Ovary (tissue), 9 donors: ENCODE measurements around the gene PGAP6. TPM values are rescaled to one million over a fixed set of nuclear protein-coding genes. Genes with fewer than 3 reads are reported as not detected.
A peak's percentile ranks its signal among the peaks of the same experiment; 100 is the strongest.

Source experiments
- DNase-seq, 5 donors: peaks; one replicate each; pipeline ENCODE4 v3.0.0-alpha.2; 2019 to 2020
- H3K27ac ChIP-seq, 2 donors: fragments of 200-600 bp; one replicate each; pipeline versions ENCODE4 v1.5.1 to v1.8.0; 2019 to 2022
- H3K27me3 ChIP-seq: fragments of 200-600 bp; one replicate; pipeline ENCODE4 v1.8.0; 2022
- H3K36me3 ChIP-seq: fragments of 200-600 bp; sonication (generic); one replicate; pipeline ENCODE4 v1.5.1; 2019
- H3K4me1 ChIP-seq: one replicate; pipeline ENCODE4 v1.8.1; 2013; ENCODE audit warnings: mild to moderate bottlenecking, moderate library complexity; ENCODE audit not compliant: insufficient read depth
- H3K4me3 ChIP-seq: fragments of 200-600 bp; sonication (generic); one replicate; pipeline ENCODE4 v1.5.1; 2017
- H3K9me3 ChIP-seq, 2 donors: fragments of 200-600 bp in 1 of 2; sonication (generic) in 1 of 2; one replicate each; pipeline versions ENCODE4 v1.5.1 to v1.8.1; 2013 to 2019; ENCODE audit warnings: mild to moderate bottlenecking in 1 of 2, moderate library complexity in 1 of 2
- CTCF ChIP-seq, 3 donors: fragments of 450-650 bp in 2 of 3; fragments of 200-600 bp in 1 of 3; IDR thresholded peaks; one replicate each; pipeline versions ENCODE4 v1.5.1 to v1.8.0; 2016 to 2022; ENCODE audit warnings: antibody characterized with exemption in 3 of 3, mild to moderate bottlenecking in 1 of 3
- EP300 ChIP-seq: sonication (generic); formaldehyde crosslinking; IDR thresholded peaks from one replicate; pipeline ENCODE4 v1.6.1; 2017; ENCODE audit warnings: antibody characterized with exemption
- POLR2A ChIP-seq: fragments of 450-650 bp; IDR thresholded peaks from one replicate; pipeline ENCODE4 v1.6.1; 2017; ENCODE audit warnings: antibody characterized with exemption, mild to moderate bottlenecking, moderate library complexity
- WGBS, 3 donors: extraction: QIAGEN DNeasy Blood & Tissue Kit in 1 of 3; methylation state at CpG; one replicate each; pipeline versions ENCODE4 v1.1.5 to v1.1.7; 2013 to 2017; 5-methylcytosine and 5-hydroxymethylcytosine counted together
- intact Hi-C, 4 donors: fragments of 100-400 bp; cut with DNase I; formaldehyde crosslinking; loops; one replicate each; pipeline versions ENCODE4 v1.11.0 to v1.15.1; 2022 to 2023
- polyA plus RNA-seq, 2 donors: library from polyadenylated mRNA; stranded (reverse); fragments of 200-250 nt in 1 of 2; fragments of 350-450 nt in 1 of 2; fragmentation: Illumina TruSeq in 1 of 2; extraction: RNeasy Lipid Tissue Mini Kit (QIAGEN cat#74804) in 1 of 2; gene quantifications; one replicate each; pipeline ENCODE4 v1.2.3, GENCODE V29; 2013 to 2014
- total RNA-seq, 7 donors: library from RNA; depleted of rRNA in 2 of 7; stranded (reverse); fragments of >200 nt in 2 of 7; fragmentation: NEBNext Ultra II Directional in 3 of 7; extraction: Animal tissue kit (Norgen Biotek cat#: 25700) in 3 of 7; gene quantifications; one replicate each; pipeline versions ENCODE4 v1.1.0 to v1.2.4, GENCODE V29; 2016 to 2023
- donor health status: DM: no; HTN: no; CAD: no; lungs with moderate emphysema.
- donor health status: DM: no; HTN: no; CAD: no.
- donor health status: Bipolar disorder and iron deficiency.
- donor health status: DM: yes; HTN: yes; CAD: no.
- donor health status: DM: no; HTN: no; CAD: no.
- donor health status: DM: yes; HTN: yes; CAD: no.

PGAP6 gene
- total and polyA plus RNA-seq, 9 donors, result 13.0 to 39.8 (median 19.4) TPM

- H3K9me3 ChIP-seq, result no peaks in the 10 kb centered on the region
- peak in 1 of 5 donors; percentile 39 for DNase-seq
- H3K27ac ChIP-seq, result no peak overlapping the region
- no peaks in the 10 kb centered on the region for H3K36me3 ChIP-seq
- peaks cover 3% of the 10 kb centered on the region for H3K4me1 ChIP-seq
- H3K27me3 ChIP-seq, result no peaks in the 10 kb centered on the region
- intact Hi-C loops, result no loop called here
- TF ChIP-seq CTCF (IDR thresholded peaks at IDR 0.05) (no peak), POLR2A (no peak), EP300 (no peak)
- peak overlapping the region; percentile 49 for H3K4me3 ChIP-seq
- 59 to 71% (median 64%) methylated on average over 10 of the region's 10 CpGs for WGBS, 3 donors
These were observed 10.7 kb downstream of the PGAP6 start for GRCh38 chr16:370979-371514.

- Histone ChIP-seq H3K27ac (no peak within 1 kb of the TSS), H3K36me3 (no peaks in the 10 kb centered on the region), H3K27me3 (no peaks in the 10 kb centered on the region), H3K4me3 (peak within 1 kb of the TSS; percentile 49), H3K4me1 (peaks cover 3% of the 10 kb centered on the region), H3K9me3 (no peaks in the 10 kb centered on the region)
- intact Hi-C loops, result no loop called here
- no peak for TF ChIP-seq POLR2A
- no peak for TF ChIP-seq EP300
- TF ChIP-seq CTCF (IDR thresholded peaks at IDR 0.05), result no peak
- peak; percentile 91 to 97 (median 96) for DNase-seq
- 1 to 2% (median 1%) methylated on average over 24 to 30 of the region's 30 CpGs for WGBS, 3 donors
These were observed 11.3 kb downstream of the PGAP6 start, which contains the start of gene MRPL28 for GRCh38 chr16:370443-370842. Gene MRPL28, minus strand, starts transcription at chr16:370538. Its CDS starts 320 bp downstream, at chr16:370218.

- no peak for TF ChIP-seq CTCF (IDR thresholded peaks at IDR 0.05)
- no peak for TF ChIP-seq EP300
- no peak for TF ChIP-seq POLR2A
- no peaks in the 10 kb centered on the region for H3K27me3 ChIP-seq
- H3K4me3 ChIP-seq, result peak overlapping the region; percentile 49
- no peaks in the 10 kb centered on the region for H3K36me3 ChIP-seq
- DNase-seq, result peak in 1 of 5 donors; percentile 36
- H3K9me3 ChIP-seq, result no peaks in the 10 kb centered on the region
- 7 to 52% (median 13%) methylated on average over 35 to 44 of the region's 44 CpGs for WGBS, 3 donors
- intact Hi-C loops, result no loop called here
- peaks cover 3% of the 10 kb centered on the region for H3K4me1 ChIP-seq
- no peak overlapping the region for H3K27ac ChIP-seq
These were observed 11.8 kb downstream of the PGAP6 start for GRCh38 chr16:369866-370436.

- intact Hi-C loops, result no loop called here
- TF ChIP-seq CTCF (IDR thresholded peaks at IDR 0.05) (no peak), EP300 (no peak), POLR2A (no peak)
- Histone ChIP-seq H3K27me3 (no peaks in the 10 kb centered on the region), H3K4me1 (peaks cover 3% of the 10 kb centered on the region), H3K9me3 (no peaks in the 10 kb centered on the region), H3K27ac (no peak overlapping the region), H3K36me3 (no peaks in the 10 kb centered on the region), H3K4me3 (peak overlapping the region; percentile 49)
- WGBS, 3 donors, result 66 to 76% (median 72%) methylated on average over 20 of the region's 20 CpGs
- no peak for DNase-seq
These were observed 12.4 kb downstream of the PGAP6 start for GRCh38 chr16:369275-369865.
